Ecto neural progenitor cell (in vitro differentiated cells): ENCODE results near the gene PLD6.
"Not testable (repeated sequence)": the region's sequence is repeated elsewhere in the genome, so short reads cannot be mapped to it uniquely, and the experiment has no call there.

Experiments used
- DNase-seq: peaks from one replicate; pipeline ENCODE4 v3.0.0-alpha.2; 2018; ENCODE audit warnings: low spot score

The PLD6 gene, protein sequence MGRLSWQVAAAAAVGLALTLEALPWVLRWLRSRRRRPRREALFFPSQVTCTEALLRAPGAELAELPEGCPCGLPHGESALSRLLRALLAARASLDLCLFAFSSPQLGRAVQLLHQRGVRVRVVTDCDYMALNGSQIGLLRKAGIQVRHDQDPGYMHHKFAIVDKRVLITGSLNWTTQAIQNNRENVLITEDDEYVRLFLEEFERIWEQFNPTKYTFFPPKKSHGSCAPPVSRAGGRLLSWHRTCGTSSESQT

GRCh38 chr17:17206124-17206912 lies at the start of gene PLD6:
TSS of gene PLD6 (minus strand) at chr17:17206333. CDS start at chr17:17206286, 47 bp downstream.
- DNase-seq = peak; percentile 48

DNA sequence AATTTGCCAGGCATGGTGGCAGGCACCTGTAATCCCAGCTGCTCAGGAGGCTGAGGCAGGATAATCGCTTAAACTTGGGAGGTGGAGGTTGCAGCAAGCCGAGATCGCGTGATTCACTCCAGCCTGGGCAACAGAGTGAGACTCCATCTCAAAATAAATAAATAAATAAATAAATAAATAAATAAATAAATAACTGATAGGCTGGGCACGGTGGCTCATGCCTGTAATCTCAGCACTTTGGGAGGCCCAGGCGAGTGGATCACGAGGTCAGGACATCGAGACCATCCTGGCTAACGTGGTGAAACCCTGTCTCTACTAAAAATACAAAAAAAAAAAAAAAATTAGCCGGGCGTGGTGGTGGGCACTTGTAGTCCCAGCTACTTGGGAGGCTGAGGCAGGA lies 49.6 kb upstream of the PLD6 start:
- DNase-seq = not testable (repeated sequence)

GRCh38 chr17:17254036-17254435 lies 47.9 kb upstream of the PLD6 start:
- DNase-seq = no peak

DNA sequence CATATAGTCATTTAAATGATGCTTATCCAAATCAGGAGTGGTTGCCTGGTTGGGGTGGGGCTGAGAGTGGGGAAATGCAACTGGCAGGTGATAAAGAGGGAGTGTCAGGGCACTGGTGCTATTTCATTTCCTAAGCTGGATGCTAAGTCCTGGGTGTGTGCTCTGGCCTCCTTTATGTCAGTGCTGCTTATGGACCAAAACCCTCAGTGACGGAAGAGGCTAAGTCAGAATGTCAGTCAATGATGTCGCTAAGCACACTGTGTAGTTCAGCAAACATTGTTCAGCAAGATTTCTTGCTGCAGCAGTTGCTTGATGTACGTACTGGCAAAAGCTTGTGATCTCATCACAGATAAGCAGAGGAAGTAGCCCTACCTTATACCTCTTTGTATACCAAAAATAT lies 47.3 kb upstream of the PLD6 start:
- DNase-seq = no peak

GRCh38 chr17:17252149-17252661 lies 46.1 kb upstream of the PLD6 start:
- no peak for DNase-seq

- DNase-seq = no peak
Measured at GRCh38 chr17:17246879-17247278, 40.7 kb upstream of the PLD6 start.

- DNase-seq = no peak
Measured at GRCh38 chr17:17243163-17243562, 37.0 kb upstream of the PLD6 start.

DNA sequence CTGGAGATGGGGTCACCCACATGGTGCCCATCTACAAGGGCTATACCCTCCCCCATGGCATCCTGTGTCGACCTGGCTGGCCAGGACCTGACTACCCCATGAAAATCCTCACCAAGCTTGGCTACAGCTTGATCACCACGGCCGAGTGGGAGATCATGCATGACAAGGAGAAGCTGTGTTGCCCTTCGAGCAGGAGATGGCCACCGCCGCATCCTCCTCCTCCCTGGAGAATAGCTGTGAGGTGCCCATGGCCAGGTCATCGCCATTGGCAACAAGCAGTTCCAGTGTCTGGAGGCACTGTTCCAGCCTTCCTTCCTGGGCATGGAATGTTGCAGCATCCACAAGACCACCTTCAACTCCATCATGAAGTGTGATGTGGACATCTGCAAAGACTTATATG lies 36.1 kb upstream of the PLD6 start:
- DNase-seq = no peak

DNA sequence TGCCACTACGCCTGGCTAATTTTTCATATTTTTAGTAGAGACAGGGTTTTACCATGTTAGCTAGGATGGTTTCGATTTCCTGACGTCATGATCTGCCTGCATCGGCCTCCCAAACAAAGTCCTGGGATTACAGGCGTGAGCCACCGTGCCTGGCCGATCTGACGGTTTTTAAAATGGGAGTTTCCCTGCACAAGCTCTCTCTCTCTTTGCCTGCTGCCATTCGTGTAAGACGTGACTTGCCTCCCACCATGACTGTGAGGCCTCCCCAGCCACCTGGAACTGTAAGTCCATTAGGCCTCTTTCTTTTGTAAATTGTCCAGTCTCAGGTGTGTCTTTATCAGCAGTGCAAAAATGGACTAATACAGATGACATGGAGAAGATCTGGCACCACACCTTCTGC lies 35.5 kb upstream of the PLD6 start:
- no peak for DNase-seq

GRCh38 chr17:17239832-17240231 lies 33.7 kb upstream of the PLD6 start:
- no peak for DNase-seq

DNA sequence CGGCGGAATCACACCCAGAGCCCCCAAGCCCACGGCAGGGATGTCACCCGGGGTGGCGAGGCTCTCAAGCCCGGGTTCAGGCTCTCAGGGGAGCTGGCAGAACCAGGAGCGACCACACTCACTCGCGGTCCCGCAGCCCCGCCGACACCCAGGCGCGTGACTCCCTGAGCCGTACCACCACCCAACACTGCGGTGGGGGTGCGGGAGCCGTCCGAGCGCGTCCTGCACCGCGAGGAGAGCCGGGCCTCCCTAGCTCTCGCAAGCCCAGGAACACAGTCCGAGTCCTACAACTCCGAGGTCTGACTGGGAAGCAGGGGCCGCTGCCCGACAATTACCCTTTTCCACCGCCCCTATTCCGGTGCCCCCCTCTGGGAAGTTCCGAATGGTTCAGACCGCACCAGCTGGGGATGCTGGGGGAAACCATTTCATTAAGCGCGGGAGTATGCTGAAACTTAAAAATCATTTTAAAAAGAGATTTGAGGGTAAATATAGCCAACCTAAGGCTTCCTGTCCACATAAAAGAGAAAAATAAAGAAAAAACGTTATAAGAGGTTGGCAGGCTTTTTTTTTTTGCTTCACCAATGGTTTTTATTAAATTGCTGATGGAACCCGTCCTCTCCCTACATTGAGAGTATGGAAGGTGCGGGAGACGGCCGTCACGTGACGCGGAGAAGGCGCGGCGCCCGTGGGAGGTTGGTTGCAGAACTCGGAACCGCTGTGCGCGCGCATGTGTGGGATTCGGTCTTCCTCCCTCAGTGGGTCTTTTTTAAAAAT lies 31.1 kb upstream of the PLD6 start, which contains the start of gene FLCN:
Gene FLCN (minus strand): TSS at position 143 of the 774 bp plus-strand sequence. CDS start 9,031 bp downstream, outside the sequence.
- DNase-seq = peak; percentile 91

DNA sequence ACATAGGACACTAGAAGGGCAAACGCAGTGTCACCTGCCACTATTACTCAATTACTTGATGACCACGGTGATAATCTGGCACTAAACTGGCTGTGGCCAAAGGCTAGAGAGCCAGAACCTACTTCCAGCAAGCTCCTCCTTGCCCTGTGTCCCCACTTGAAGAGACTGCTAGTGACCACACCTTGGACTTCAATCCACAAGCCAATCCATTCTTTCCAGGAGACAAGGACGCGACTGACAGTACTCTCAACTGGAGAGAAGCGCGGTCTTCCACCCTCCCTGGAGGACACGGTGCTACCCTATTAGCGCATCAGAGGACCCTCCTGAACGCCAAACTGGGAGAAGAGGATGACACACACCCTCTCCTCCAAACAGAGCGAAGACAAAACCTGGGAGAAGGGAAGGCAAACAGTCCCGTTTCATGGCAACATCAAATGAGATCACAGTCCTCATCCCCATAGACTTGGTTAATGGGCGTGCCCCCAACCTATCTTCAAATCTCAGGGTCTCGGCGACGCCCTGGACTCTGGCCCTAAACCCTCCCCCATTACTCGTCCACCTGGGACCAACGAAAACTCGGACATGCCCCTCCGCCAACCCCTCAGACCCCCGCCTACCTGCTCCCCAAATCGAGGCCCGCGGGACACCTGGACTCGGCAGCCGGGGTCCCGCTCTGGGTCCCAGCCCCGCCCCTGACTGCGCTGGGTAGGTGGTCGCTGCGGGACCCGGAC lies 30.3 kb upstream of the PLD6 start:
- no peak for DNase-seq

DNA sequence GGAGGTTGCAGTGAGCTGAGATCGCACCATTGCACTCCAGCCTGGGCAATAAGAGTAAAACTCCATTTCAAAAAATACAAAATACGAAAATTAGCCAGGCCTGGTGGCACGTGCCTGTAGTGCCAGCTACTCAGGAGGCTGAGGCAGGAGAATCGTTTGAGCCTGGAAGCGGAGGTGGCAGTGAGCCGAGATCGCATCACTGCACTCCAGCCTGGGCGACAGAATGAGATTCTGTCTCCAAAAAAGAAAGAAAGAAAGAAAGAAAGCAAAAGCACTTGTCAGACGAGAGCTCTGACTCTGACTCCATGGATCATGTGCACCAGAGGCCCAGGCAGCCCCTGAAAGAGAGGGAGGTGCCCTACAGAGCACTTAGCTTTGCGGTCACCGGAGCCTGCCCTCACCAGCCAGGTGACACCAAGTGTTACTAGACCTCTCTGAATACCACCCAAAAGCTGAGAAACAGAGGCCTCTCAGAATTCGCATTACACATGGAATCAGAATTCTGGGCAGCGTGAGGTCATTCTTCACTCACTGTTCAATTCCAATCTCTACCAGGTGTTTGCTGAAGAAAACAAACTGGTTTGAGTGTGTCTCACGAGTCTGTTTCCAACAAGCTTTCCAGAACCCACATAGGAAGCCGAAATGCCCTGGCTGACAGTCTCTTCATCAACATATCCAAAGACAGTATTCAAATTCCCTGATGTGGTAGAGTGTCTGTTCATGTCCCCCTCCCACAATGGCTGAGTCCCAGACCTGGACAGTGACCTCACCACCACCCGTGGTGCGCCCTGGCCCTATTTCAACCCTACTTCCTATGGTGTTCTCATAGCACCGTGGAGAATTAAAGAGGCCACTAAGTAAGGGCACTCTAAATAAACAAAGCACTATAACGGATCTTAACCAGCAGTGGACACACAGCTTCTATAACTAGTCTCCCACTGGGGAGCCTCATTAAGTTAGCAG lies 29.4 kb upstream of the PLD6 start:
- DNase-seq = no peak

DNA sequence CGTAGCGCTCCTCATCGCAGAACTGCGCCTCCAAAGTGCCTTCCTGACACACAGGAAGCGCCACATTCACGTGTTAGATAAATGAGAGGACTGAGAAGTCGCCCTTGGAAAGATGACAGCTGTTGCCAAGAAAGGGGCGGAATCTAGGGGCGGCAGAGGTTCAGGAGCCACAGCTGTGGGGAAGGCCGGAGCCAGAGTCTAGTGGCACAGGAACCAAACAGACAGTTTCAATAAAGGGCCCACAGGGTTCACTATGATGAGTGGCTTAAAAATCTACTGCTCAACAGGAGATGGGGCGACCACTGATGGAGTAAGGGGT lies 26.1 kb upstream of the PLD6 start:
- no peak for DNase-seq

- DNase-seq = no peak
Measured at GRCh38 chr17:17231621-17232302, 25.6 kb upstream of the PLD6 start.

DNA sequence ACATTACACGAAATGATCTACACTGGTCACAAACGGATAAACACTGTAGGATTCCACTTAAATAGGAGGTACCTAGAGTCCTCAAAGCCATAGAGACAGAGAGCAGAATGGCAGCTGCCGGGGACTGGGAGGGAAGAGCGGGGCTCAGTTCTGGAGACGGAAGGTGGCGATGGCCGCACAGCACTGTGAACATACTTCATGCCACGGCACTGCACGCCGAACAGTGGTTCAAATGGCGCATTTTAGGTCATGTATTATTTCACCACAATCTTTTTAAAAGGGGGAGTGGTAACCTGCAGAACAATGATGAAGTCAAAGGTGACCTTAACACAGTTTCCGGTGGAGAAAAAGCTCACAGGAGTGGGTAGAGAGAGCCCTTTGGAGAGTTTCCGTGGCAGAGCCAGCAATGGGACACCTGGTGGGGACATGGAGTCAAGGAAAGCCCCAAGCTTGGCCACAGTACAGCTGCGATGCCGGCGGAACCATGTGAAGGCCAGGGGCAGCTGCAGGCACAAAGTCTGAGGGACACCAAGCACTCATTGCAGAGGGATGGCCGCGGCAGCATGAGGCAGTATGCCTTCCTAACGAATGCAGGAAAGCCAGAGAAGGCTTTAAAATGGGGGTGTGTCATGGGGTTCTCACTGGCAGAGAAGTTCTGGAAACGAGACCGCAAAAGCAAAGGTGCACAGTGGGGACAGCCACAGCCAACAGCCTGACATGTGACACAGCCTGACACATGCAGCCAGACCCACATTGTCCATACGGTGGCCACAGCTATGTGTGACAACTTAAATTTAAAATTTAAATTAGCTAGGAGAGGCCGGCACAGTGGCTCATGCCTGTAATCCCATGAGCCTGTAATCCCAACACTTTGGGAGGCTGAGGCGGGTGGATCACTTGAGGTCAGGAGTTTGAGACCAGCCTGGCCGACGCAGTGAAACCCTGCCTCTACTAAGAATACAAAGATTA lies 23.6 kb upstream of the PLD6 start:
- DNase-seq = no peak

DNA sequence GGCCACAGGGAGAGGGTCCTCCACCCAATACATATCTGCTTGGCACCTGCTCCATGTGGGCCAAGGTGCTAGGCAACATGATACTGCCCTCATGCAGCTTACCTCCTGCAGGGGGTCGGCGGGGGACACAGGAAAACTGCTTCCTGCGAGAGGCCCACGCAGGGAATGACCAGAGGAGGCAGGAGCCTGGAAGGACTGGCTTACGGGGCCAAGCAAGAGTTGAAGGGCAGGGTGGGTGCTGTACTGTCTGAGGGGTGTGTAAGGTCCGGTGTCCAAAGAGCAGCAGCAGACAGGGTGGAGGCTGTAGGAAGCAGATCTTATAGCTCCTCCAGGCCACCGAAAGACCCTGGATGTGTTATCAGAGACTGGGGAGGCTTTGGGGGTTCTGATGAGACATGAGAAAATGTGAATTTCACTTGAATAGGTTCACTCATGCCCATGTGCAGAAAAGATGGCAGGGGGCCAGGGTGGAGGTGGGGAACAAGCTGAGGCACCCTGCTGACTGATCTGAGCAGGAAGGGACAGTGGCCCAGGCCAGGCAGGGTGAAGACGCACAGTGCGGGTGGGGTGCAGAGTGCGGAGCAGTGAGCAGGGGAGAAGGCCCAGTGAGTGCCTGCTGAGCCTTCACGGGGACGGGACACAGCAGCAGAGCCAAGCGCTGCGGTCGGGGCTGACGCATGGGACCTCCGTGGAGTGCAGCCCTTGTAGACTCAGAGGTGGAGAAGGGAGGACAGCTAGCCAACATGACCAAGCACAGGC lies 22.6 kb upstream of the PLD6 start:
- DNase-seq = no peak
